T-helper 2 cell (primary cell): ENCODE results near the gene TMEM229B.
A peak's percentile ranks its signal among the peaks of the same experiment; 100 is the strongest.

Experiments used
- DNase-seq, 5 experiments: peaks; one replicate each; pipeline versions ENCODE4 v3.0.0 to v3.0.0-alpha.2; 2012 to 2022

TMEM229B gene

GRCh38 chr14:67485501-67486095 lies 2.9 kb downstream of the TMEM229B start:
- no peak for DNase-seq

DNA sequence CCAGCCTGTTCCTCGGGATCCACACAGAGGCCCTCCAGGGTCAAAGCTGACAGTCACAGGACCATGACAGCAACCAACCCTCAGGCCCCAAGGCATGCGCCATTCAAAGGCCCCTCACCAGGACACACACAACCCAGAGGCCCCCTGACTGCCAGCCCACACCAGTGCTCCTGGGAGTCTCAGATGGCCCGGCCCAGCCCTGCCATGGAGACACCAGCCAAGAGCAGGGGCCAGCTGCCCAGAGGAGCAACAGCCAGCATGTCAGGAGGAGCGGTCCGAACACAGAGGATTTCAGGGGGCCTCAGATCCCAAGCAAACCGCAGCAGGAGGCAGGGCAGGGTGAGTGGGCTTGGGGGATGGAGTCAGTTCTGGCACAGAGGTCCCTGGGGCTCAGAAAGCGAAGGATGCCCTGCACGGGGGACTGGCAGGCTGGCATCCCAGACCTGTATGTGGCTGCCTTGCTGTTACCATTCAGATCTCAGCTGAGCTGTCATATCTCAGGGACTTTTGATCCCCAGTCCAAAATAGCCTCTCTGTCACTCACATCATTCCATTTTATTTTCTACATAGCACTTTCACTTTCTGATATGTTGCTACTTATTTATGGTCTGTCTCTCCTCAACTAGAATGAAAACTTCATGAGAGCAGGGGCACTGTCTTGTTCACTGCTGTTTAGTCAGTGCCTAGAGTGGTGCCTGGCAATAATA lies 4.8 kb downstream of the TMEM229B start:
- DNase-seq = no peak

DNA sequence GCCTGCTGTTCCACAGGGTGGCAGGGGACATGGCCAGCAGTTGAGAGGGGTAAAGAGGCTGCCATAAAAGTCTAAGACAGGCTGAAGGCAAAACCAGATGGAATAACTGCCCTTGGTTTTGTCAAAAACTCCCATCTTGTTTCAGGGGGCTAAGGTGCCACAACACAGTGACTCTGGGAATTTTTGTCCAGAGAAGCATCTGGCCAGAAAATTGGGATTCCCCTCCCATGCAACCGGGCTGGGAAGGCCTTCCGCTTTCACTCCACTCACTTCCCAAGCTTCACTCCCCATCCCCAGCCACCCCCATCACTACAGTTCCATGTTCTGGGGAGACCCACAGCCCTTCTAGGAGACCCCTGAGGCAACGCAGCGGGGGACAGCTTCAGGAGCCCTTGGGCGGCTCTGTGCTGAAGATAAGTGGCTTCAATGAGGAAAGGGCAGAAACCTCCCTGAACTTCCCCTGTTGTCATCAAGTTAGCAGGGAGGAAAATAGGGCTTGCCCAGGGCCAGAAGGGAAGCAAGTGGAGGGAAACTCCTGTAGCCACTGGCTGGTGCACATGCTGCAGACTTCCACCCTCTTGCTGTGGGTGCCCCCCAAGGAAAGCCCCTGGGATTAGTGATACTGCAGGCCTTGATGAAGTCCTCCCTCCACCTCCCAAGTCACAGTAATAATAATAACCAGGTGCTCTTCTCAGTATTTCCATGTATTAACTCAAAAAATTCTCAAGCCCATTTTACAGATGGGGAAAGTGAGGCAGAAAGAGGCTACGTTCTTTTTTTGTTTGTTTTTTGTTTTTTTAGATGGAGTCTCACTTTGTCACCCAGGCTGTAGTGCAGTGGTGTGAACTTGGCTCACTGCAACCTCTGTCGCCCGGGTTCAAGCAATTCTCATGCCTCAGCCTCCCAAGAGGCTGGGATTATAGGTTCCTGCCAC lies 6.0 kb downstream of the TMEM229B start:
- DNase-seq = no peak

- DNase-seq = no peak
Observed at GRCh38 chr14:67480011-67480410, 8.5 kb downstream of the TMEM229B start.

DNA sequence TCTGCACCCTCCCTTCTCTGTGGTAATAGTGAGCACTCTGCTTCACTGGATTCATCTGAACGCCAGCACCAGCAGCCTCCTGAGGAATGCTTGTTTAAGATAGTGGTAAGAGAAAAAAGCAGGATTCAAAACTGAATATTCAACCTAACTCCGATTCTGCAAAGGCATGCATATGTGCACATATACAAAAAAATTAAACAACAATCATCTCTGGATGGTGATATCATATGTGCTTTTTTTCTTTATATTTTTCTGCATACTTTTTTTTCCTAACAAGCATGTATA lies 9.8 kb downstream of the TMEM229B start:
- DNase-seq = no peak

- DNase-seq = no peak
Observed at GRCh38 chr14:67477926-67478799, 10.4 kb downstream of the TMEM229B start.

GRCh38 chr14:67474366-67474765 lies 14.2 kb downstream of the TMEM229B start:
- DNase-seq = no peak

DNA sequence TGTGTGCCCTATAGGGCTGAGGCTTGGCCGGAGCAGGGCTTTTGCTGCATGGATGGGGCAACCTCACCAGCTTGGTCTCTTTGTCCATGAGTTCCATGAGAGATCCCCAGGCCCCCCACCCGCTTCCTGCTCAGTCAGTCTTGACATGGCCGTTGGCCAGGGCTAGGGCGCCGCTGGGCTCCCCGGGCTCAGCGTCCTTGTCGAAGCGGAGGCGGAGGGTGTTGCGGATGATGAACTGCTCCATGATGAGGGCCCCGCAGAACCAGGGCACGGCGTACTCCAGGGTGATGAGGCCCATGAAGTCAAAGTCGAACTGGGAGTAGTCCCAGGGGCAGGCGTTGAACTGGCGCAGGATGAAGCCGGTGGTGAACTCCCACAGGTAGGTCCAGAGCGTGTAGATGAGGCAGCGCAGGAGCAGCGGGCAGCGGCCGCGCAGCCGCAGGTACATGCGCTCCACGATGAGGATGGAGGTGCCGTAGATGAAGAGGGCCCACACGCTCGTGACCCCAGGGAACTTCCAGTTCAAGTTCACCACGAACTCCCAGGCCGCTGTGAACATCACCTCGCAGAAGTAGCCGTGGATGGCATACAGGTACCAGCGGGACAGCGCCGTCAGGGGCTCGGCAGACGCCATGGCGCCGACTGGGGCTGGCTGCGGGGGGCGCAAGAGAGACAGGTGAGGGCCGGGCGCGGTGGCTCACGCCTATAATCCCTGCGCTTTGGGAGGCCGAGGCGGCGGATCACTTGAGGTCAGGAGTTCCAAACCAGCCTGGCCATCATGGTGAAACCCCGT lies 15.0 kb downstream of the TMEM229B start:
- no peak for DNase-seq

DNA sequence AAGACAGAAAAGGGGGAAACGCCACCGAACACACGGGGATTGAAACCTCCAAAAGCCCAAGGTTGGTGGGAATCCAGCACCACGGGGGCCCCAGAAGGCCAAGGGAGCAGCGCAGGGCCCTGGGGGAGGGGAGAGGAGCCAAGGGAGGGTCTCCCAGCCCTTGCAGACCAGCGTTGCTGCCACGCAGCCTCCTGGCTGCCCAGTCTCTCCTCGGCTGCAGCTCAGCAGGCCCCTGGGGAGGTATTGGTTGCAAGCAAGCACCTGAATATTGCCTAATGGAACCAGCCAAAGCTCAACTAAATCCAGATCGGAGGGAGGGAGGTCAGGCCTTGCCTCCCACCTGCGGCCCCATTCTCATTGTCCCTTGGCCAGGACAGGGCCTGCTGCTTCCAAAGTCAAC lies 15.8 kb downstream of the TMEM229B start:
- DNase-seq = no peak

DNA sequence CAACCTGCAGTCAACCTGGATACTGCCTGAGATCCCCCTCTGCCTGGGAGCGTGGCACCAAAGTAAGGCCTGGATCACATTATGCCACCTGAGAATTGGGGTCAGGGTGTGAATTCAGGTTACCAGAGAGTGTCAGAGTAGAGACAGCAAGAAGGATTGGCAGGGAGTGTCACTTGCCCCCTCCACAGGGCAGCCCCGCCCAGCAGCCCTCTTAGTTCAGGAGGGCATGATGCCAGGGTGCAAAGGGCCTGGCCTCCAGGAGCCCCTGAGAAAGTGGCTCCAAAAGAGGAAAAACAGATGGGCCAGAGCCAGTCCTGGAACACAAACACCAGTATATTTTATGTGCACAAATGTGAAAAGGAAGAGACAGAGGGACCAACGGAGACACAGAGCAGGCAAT lies 18.6 kb downstream of the TMEM229B start:
- DNase-seq = no peak

GRCh38 chr14:67468378-67468730 lies 20.2 kb downstream of the TMEM229B start:
- no peak for DNase-seq

DNA sequence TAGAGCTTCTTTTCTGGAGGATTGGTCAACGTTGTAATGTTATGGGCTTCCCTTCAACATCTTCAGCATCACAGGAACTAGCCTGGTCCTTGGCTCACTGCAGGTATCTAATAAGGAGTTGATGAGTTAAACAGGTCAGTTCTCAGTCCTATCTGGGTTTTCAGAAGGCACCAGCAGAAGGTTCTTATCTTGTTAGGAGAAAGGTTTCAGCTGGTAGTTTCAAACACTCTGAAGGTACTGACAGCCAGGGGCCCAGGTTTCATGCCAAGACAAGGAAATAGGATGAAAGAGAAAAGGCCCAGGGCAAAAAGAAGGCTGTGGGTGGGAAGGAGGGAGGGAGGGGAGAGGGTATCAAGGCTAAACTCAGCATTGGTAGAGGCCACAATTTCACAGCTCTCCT lies 21.4 kb downstream of the TMEM229B start:
- no peak for DNase-seq

- no peak for DNase-seq
Observed at GRCh38 chr14:67464879-67465278, 23.6 kb downstream of the TMEM229B start.

DNA sequence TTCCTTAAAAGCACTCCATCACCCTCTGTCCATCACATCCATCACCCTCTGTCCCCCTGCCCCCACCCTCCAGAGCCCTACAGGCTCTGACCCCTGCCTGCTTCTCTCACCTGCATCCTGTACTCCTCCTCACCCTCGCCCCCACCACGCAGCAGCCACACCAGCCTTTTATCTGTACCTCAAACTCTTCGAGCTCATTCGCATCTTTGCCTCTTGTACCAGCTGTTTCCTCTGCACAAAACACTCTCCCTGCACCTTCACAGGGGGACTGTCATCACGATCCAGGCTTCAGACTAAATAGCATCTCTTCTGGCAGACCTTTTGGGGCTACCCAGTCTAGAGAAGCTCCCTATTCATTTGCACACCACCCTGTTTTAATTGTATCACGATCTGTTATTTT lies 24.1 kb downstream of the TMEM229B start:
- peak in 1 of 5 experiments; percentile 54 for DNase-seq

DNA sequence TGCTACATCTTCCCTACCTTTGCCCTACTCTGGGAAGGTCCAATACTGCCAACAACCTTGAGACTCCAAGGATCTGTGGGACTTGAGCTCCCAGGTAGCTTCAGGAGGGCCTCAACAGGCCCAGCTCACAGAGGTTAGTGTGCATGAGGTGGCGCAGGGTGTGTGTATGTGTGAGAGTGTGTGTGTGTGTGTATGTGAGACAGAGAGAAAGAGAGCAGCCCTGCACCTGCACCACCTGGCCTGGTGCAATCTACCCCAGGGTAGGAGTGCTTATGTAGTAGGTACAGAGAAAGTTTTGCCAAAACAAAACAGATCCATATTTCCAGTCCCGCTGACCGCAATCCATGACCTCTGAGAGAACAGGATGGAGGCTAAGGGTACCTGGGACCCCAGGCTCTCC lies 24.6 kb downstream of the TMEM229B start:
- DNase-seq = no peak

DNA sequence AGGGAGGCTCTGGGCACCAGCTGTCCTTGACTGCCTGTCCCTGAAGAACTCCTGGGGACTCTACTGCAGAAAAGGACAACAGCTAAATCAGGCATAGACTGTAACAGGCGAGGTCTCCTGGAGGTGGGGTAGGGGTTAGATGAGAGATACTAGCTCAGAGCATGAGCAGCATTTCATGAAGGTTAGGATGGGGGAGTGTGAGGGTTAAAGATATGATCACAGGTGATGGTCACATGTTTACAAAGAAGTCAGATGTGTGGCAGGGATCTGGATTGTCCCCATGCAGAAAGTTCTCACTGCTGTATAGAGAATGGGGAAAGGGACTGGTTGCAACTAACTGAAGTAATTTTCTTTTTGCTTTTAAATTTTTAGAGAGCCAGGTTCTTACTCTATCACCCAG lies 26.5 kb downstream of the TMEM229B start:
- DNase-seq = peak in 1 of 5 experiments; percentile 53

DNA sequence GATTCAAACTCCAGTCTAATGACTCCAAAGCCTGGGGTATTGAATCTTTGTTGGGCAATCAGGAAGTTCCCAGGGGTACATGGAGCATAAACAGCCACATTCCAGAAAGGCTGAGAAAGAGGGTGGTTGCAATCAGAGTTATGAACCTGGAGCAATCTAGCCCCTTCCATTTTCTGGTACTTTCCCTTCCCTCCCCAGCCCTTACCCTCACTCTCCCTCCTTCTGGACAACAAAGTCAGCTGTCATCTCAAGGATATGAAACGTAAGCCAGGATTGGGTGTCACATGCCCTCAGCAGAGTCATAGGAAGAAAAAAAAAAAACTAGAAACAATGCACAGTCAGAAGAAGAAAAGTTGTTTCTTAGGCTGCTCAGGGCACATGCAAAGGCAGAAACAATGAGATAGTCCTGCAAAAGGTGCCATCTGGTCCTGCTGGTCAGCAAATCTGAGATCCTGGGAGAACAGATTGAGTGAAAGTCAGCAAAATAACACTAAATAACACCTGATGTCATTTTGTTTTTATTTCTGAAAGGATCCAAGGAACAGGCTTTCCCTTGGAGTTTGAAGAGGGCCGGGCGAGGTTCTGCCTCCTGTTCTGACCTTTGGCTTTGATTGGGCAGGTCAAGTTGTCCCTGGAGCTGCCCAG lies 27.1 kb downstream of the TMEM229B start:
- peak in 1 of 5 experiments; percentile 63 for DNase-seq

GRCh38 chr14:67459336-67459735 lies 29.2 kb downstream of the TMEM229B start:
- DNase-seq = no peak

DNA sequence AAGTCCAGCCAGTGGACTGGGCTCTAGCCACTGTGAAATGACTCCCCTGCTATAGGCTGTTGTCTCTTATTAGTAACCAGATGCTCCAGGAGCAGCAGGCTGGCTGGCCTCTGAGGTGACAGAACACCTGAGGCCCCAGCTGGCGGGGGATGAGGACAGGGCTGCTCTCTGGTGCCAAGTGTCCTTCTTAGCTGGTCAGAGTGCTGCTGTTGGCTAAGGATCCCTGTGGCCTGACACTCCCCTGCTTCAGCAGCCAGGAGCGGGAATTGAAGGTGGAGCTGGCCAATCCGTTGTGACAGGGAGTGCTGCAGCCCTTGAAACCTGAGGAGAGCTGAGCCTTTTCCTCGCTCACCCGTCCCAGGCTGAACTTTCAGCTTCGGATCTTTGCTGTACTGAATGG lies 30.7 kb downstream of the TMEM229B start:
- DNase-seq = no peak

DNA sequence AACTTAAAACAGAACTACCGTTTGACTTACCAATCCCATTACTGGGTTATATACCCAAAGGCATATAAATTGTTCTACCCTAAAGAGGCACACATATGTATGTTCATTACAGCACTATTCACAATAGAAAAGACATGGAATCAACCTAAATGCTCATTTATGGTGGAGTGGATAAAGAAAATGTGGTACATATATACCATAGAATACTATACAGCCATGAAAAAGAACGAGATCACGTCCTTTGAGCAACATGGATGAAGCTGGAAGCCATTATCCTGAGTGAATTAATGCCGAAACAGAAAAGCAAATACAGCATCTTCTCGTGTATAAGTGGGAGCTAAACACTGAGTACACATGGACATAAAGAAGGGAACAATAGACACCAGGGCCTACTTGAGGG lies 31.8 kb downstream of the TMEM229B start:
- DNase-seq = no peak

DNA sequence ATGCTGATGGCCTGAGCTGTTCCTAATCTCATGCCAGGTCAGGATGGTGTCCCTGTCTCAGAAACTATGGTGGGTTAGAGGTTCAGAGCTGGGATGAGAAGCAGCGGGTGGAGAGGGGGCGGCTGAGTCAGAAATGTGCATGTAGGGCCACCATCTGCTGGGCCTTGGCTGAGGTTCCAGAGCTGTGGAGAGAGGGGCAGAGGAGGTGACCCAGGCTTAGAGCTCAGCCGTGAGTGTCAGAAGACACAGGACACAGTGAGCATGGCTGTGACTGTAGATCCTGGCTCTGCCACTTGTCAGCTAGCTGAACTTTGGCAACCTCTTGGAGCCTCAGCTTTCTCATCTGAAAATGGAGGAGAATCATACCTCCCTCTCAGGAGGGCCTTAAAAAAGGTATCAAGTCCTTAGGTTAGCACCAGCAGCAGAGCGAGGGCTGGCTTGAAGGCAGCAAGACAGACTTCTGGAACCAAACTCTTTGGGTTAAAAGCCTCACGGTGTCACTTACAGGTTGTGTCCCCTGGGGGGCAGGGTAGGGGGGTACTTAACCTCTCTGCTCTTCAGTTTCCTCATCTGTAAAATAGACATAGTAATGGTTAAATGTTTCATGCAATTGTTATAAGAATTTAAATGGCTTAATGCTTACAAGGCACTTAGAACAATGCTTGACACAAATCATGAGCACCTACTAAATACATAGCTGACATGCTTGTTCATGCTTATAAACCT lies 34.8 kb downstream of the TMEM229B start:
- DNase-seq = no peak
